ENCODE measurements around the gene TBX15.

Gene TBX15

DNA sequence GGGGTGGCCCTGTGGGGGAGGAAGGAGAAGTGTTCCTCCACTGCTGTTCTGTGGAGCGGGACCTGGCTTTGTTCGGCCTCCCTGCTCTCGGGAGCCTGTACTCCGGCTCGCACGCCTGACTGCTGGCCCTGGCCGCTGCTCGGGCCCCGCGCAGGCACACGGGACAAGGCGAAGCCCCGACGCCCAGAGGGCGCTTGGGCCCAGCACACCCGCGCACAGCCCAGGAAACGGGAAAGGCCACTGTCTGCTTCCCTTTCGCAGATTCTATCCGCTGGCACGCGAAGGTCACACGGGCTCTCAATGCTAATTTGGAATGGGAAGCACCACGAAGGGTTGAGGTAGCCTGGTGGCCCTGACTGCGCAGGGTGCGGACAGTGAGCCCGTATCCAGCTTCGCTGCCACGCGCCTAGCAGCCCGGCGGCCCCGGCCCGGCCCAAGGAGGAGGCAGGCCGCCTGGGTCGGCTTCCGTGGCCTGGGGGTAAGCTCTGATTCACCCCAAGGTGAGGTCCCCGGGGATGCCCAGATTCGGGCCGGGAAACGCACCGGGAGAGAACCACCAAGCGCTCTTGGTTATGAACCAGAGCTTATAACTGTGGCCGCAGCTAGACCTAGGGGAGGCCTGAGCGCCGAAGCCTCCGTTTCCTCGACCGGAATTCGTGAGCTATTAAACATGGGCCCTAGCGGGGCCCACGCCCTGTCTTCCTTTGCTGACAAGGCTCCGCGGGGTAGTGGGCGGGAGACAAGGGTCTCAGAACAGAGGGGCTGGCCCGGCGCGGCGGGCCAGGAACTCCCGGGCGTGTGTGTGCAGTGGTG lies 19.7 kb upstream of the TBX15 start:
- Histone ChIP-seq H4K20me1 (ENCODE audit: control insufficient read depth, insufficient read depth, low read depth, low read length) (no peaks in the 10 kb centered on the region), H3K4me3 (ENCODE audit: low read length) (no peak overlapping the region), H3K36me3 (ENCODE audit: control insufficient read depth, low read length) (no peaks in the 10 kb centered on the region), H3K9me3 (ENCODE audit: control insufficient read depth, insufficient read depth, low read length) (no peaks in the 10 kb centered on the region), H3K4me1 (ENCODE audit: control insufficient read depth, low read length) (no peaks in the 10 kb centered on the region), H3K27ac (ENCODE audit: low read depth, low read length) (no peak overlapping the region), H3K27me3 (ENCODE audit: control insufficient read depth, low read length) (0 out of 2 replicates have a peak, but pooled peaks cover 3% of the 10 kb centered on the region), H3K79me2 (ENCODE audit: control insufficient read depth, low read length) (no peaks in the 10 kb centered on the region), H3K9me2 (replicated peaks; ENCODE audit: control insufficient read depth, low read length) (no peaks in the 10 kb centered on the region), H3K4me2 (ENCODE audit: low read length) (no peak overlapping the region), H3F3A (ENCODE audit: control insufficient read depth, insufficient read depth) (no peaks in the 10 kb centered on the region)
- TF ChIP-seq EZH2phosphoT487 (IDR thresholded peaks at IDR 0.05; ENCODE audit: borderline replicate concordance, low read length) = no peak
- TF ChIP-seq, protein P1, sequence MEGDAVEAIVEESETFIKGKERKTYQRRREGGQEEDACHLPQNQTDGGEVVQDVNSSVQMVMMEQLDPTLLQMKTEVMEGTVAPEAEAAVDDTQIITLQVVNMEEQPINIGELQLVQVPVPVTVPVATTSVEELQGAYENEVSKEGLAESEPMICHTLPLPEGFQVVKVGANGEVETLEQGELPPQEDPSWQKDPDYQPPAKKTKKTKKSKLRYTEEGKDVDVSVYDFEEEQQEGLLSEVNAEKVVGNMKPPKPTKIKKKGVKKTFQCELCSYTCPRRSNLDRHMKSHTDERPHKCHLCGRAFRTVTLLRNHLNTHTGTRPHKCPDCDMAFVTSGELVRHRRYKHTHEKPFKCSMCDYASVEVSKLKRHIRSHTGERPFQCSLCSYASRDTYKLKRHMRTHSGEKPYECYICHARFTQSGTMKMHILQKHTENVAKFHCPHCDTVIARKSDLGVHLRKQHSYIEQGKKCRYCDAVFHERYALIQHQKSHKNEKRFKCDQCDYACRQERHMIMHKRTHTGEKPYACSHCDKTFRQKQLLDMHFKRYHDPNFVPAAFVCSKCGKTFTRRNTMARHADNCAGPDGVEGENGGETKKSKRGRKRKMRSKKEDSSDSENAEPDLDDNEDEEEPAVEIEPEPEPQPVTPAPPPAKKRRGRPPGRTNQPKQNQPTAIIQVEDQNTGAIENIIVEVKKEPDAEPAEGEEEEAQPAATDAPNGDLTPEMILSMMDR (IDR thresholded peaks at IDR 0.05; ENCODE audit: low read depth, low read length, poor library complexity, severe bottlenecking) = no peak

DNA sequence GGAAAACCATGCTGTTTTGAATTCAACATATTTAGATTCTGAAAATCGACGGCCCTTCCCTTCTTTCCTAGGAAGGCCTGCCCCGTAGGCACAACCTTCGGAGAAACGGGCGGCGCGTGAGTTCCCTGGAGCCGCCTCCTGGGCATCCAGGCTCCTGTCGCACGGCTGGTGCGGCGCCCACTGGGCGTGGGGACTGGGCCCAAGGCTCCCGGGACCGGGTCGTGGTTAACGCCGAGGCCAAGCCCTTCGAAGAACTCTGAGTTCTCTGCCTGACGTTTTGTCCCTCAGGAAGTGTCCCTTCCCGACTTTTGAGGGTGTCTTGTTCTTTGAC lies 19.2 kb upstream of the TBX15 start:
- Histone ChIP-seq H3K79me2 (ENCODE audit: control insufficient read depth, low read length) (no peaks in the 10 kb centered on the region), H3K27me3 (ENCODE audit: control insufficient read depth, low read length) (0 out of 2 replicates have a peak, but pooled peaks cover 3% of the 10 kb centered on the region), H3F3A (ENCODE audit: control insufficient read depth, insufficient read depth) (no peaks in the 10 kb centered on the region), H4K20me1 (ENCODE audit: control insufficient read depth, insufficient read depth, low read depth, low read length) (no peaks in the 10 kb centered on the region), H3K36me3 (ENCODE audit: control insufficient read depth, low read length) (no peaks in the 10 kb centered on the region), H3K4me2 (ENCODE audit: low read length) (no peak overlapping the region), H3K4me1 (ENCODE audit: control insufficient read depth, low read length) (no peaks in the 10 kb centered on the region), H3K9me2 (replicated peaks; ENCODE audit: control insufficient read depth, low read length) (no peaks in the 10 kb centered on the region), H3K27ac (ENCODE audit: low read depth, low read length) (no peak overlapping the region), H3K4me3 (ENCODE audit: low read length) (no peak overlapping the region), H3K9me3 (ENCODE audit: control insufficient read depth, insufficient read depth, low read length) (no peaks in the 10 kb centered on the region)
- TF ChIP-seq, protein P1 (IDR thresholded peaks at IDR 0.05; ENCODE audit: low read depth, low read length, poor library complexity, severe bottlenecking) = no peak
- no peak for TF ChIP-seq EZH2phosphoT487 (IDR thresholded peaks at IDR 0.05; ENCODE audit: borderline replicate concordance, low read length)

DNA sequence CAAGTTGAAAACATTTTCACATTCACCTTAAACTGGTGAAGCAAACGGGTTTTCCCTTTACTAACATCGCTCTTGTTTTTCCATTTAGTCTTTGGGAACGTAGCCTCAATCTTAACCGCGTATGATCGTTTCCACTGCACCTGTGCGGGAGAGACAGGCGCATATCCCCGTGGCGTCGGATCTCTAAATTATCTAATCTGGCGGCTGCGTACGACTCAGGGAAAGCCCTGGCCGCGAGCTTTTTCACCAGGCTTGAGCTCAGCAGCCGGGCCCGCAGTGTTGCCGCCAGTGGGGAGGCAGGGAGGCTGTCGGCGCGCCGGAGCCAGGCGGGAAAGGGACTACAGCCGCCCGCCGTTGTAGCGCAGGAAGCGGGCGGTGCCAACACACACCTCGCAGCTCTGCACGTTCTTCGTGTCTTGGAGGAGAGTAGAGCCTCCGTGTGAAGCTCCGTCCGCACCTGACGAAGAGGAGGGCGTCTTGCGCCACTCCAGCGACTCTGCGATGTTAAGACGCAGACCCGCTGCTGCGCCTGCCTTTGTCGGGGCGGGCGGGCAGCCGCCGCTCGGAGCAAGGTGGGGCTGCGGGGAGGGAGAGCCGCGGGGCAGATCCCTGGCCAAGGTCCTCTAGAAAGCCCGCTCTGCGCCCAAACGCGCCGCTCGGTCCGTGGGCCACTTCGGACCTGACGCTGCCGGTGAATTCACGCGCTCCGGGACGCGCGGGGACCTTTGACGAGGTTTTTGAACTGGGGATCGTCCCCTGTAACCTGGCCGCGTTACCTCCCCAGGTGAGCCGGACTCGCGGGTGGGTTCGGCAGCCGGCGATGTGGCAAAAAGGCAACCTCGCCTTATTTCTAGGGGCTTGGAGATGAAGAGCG lies 18.5 kb upstream of the TBX15 start:
- 0 out of 2 replicates have a peak, but pooled peaks cover 3% of the 10 kb centered on the region for H3K27me3 ChIP-seq (ENCODE audit: control insufficient read depth, low read length)
- no peak overlapping the region for H3K4me3 ChIP-seq (ENCODE audit: low read length)
- TF ChIP-seq, protein P1 (IDR thresholded peaks at IDR 0.05; ENCODE audit: low read depth, low read length, poor library complexity, severe bottlenecking) = no peak
- no peak for TF ChIP-seq EZH2phosphoT487 (IDR thresholded peaks at IDR 0.05; ENCODE audit: borderline replicate concordance, low read length)

More for the DNA sequence above, 18.5 kb upstream of the TBX15 start:
- Histone ChIP-seq H3K36me3 (ENCODE audit: control insufficient read depth, low read length) (no peaks in the 10 kb centered on the region), H3K79me2 (ENCODE audit: control insufficient read depth, low read length) (no peaks in the 10 kb centered on the region), H3K9me3 (ENCODE audit: control insufficient read depth, insufficient read depth, low read length) (no peaks in the 10 kb centered on the region), H3K9me2 (replicated peaks; ENCODE audit: control insufficient read depth, low read length) (no peaks in the 10 kb centered on the region), H3K4me1 (ENCODE audit: control insufficient read depth, low read length) (no peaks in the 10 kb centered on the region), H4K20me1 (ENCODE audit: control insufficient read depth, insufficient read depth, low read depth, low read length) (no peaks in the 10 kb centered on the region), H3K4me2 (ENCODE audit: low read length) (no peak overlapping the region), H3F3A (ENCODE audit: control insufficient read depth, insufficient read depth) (no peaks in the 10 kb centered on the region), H3K27ac (ENCODE audit: low read depth, low read length) (no peak overlapping the region)
